Fibroblast of skin of left biceps (primary cell): ENCODE measurements around the gene BMPER.

Experiments
- DNase-seq, 2 experiments: peaks; one replicate each; pipeline ENCODE4 v3.0.0-alpha.2; 2013; ENCODE audit warnings: low read depth in 2 of 2

BMPER gene

GRCh38 chr7:33888166-33888565 lies 17.2 kb upstream of the BMPER start:
- DNase-seq = no peak

- no peak for DNase-seq
These were observed 12.4 kb upstream of the BMPER start for GRCh38 chr7:33892945-33893344.

GRCh38 chr7:33893377-33893776 lies 12.0 kb upstream of the BMPER start:
- DNase-seq = no peak

GRCh38 chr7:33895025-33895804 lies 10.1 kb upstream of the BMPER start:
- no peak for DNase-seq

- no peak for DNase-seq
These were observed 4.8 kb upstream of the BMPER start for GRCh38 chr7:33900501-33900900.

- no peak for DNase-seq
These were observed 4.1 kb upstream of the BMPER start for GRCh38 chr7:33901199-33901598.

- no peak for DNase-seq
These were observed 3.5 kb upstream of the BMPER start for GRCh38 chr7:33901847-33902246.

GRCh38 chr7:33902746-33903145 lies 2.6 kb upstream of the BMPER start:
- no peak for DNase-seq

GRCh38 chr7:33903791-33904680 lies 1.3 kb upstream of the BMPER start:
- DNase-seq = no peak

GRCh38 chr7:33904681-33905388 lies 504 bp upstream of the BMPER start:
- DNase-seq = no peak

GRCh38 chr7:33906697-33907096 lies 1.4 kb downstream of the BMPER start:
- no peak for DNase-seq

GRCh38 chr7:33907625-33908024 lies 2.3 kb downstream of the BMPER start:
- DNase-seq = no peak

- DNase-seq = no peak
These were observed 4.0 kb downstream of the BMPER start for GRCh38 chr7:33909318-33909717.

GRCh38 chr7:33909755-33910154 lies 4.4 kb downstream of the BMPER start:
- DNase-seq = no peak

GRCh38 chr7:33910756-33911155 lies 5.4 kb downstream of the BMPER start:
- no peak for DNase-seq

GRCh38 chr7:33916357-33917081 lies 11.2 kb downstream of the BMPER start:
- DNase-seq = no peak

GRCh38 chr7:33917661-33918060 lies 12.3 kb downstream of the BMPER start:
- no peak for DNase-seq

GRCh38 chr7:33918438-33919143 lies 13.3 kb downstream of the BMPER start:
- no peak for DNase-seq

GRCh38 chr7:33919449-33919848 lies 14.1 kb downstream of the BMPER start:
- DNase-seq = no peak

GRCh38 chr7:33921216-33921938 lies 16.0 kb downstream of the BMPER start:
- DNase-seq = no peak
